Right renal pelvis (tissue), 4 donors: Measurements from ENCODE around the gene RASSF4. TPM values are rescaled to one million over a fixed set of nuclear protein-coding genes. Genes with fewer than 3 reads are reported as not detected.
"Not testable (repeated sequence)": the region's sequence is repeated elsewhere in the genome, so short reads cannot be mapped to it uniquely, and the experiment has no call there.

Source experiments
- DNase-seq, 4 donors: peaks; one replicate each; pipeline ENCODE4 v3.0.0-alpha.2; 2013; ENCODE audit warnings: low read depth in 4 of 4, low spot score in 3 of 4, missing footprints in 1 of 4
- polyA plus RNA-seq, 4 donors: library from polyadenylated mRNA; unstranded; fragments of 120-200 nt; gene quantifications; one replicate each; pipeline ENCODE4 v1.2.1, GENCODE V29; 2013; ENCODE audit not compliant: insufficient read length in 4 of 4

The RASSF4 gene
- polyA plus RNA-seq, 4 donors, result 22.9 to 32.3 (median 29.6) TPM

DNA sequence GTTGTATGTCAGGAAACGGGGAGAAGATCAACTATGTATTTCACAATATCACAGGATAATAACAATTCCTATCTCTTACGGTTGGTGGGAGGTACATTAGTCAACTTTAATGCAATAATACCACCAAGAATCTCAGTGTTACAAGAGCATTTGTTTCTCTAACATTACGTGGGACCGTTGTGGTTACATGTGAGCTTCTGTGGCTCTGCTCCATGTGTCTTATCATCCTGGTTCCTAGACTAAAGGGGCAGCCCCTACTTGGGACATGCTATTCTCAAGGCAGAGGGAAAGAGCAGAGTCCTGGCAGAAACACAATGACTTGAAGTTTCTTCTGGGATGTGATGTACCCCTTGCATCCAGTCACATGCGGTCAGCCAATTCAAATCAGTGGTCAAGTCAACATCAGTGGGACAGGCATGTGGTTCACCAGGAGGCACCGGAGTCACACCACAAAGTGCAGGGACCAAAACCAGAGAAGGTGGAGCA lies 38.6 kb downstream of the RASSF4 start:
- DNase-seq, result no peak

DNA sequence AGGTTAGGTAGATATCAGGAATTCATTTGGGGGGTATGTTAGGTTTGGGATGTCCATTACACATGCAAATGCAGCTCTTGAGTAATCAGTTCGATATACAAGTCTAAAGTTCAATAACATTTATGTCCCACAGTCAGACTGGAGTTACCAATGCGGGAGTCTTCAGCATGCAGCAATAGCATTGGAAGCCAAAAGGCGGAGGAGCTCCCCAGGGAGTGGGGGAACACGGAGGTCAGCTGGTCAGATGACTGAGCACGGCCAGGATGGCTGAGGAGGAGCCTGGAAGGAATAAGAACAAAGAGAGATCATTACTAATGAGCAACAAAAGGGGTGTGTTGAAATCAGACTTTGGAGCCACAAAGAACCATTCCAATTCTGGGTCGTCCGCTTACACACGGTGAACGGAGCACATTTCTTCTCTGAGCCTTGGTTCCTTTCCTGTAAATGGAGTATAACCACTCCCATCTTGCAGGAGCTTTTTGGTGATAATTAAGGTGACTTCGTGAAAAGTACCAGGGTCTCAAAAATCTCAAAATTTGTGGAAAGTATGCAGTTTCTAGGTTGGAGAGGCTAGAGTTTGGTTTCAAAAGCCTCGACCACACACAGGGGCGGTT lies 40.6 kb downstream of the RASSF4 start:
- peak in 1 of 4 donors; percentile 38 for DNase-seq

DNA sequence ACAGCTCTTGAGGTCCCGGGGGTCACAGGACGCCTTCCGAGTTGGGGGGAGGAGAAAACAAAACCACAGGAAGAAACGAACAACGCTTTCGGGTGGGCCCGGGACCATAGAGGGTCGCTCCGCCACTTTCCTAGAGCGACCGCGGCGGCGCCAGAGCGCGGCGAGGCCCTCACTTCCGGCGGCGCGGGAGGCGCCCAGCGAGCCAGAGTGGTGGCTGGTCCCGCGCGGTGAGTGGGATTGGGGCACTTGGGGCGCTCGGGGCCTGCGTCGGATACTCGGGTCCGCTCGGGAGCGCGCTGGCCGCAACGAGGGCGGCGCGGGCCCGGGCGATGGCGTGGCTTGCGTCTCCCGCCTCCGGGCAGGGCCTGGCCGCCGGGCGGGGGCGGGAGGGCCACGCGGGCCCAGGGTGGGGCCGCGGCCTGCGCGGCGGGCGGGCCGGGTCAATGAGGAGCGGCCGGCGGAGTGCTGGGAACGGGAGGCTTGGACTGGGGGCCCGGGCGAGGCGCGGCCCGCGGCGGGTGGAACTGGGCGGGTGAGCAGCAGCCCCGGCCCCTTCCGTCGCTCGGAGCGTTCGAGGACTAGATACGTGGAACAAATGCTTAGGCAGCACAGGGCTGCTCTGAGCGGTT lies 41.3 kb downstream of the RASSF4 start, which contains the start of gene ZNF22:
ZNF22 (plus strand) TSS at position 172 of the 629 bp plus-strand sequence. CDS start 2,446 bp downstream, outside the sequence.
- peak; percentile 72 to 77 (median 74) for DNase-seq

DNA sequence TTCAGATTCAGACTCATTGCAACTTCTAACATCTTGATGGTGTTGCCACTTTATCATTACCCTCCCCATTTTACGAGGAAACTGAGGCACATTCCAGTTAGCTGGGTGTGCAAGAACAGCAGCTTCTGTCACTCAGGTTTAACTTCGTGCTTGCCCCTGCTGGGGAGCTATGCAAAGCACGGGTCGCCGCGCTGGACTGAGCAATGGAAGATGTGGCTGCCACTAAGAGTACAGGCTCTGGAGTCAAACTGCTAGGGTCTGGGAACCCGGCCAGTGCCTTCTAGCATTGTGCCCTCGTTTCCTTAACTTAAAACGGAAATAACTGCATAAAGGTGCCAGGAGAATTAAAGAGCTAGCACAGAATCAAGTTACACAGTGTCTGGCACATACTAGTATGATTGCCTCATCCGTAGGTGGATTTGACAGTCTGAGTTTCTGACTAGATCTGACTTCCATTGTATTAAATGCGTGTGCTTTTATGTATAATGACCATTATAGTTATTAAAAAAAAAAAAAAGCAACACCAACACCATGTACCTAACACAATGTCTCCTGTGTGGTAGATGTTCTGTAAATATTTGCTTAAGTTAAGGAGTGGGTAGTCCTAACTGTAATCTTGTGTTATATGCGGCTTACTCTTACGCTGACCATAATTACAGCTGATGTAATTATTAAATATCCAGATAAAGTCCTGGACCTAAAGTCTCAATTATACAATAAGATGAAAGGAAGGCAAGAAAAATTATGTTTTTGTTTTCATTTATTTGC lies 42.0 kb downstream of the RASSF4 start:
- peak in 2 of 4 donors; percentile 38 to 65 for DNase-seq

DNA sequence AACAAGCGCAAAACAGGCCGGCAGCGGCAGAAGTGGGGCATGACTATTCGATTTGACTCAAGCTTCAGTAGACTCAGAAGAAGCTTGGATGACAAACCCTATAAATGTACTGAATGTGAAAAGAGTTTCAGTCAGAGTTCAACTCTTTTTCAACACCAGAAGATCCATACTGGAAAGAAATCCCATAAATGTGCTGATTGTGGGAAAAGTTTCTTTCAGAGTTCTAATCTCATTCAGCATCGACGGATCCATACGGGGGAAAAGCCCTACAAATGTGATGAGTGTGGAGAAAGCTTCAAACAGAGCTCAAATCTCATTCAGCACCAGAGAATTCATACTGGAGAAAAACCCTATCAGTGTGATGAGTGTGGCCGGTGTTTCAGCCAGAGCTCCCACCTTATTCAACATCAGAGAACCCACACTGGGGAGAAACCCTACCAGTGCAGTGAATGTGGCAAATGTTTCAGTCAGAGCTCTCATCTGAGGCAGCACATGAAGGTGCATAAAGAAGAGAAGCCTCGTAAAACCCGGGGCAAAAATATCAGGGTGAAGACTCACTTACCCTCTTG lies 43.9 kb downstream of the RASSF4 start:
- no peak for DNase-seq

DNA sequence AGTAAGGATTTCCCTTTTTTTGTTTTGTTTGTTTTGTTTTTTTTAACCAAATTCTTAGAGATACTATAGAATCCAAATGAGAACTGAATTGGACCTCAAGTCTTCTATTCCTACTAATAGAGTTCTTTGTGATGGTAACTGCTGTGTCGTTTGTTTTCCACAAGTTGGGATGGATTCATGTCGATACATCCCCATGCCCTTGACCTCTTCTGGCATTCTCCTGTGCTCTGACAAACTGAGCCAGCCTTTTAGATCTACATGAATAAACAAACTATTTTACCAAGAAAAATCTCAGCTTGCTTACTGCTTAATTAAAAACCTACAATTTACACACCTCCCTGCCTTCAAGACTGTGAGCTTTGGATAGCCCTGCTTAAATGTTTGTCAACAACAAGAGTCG lies 45.1 kb downstream of the RASSF4 start:
- no peak for DNase-seq

DNA sequence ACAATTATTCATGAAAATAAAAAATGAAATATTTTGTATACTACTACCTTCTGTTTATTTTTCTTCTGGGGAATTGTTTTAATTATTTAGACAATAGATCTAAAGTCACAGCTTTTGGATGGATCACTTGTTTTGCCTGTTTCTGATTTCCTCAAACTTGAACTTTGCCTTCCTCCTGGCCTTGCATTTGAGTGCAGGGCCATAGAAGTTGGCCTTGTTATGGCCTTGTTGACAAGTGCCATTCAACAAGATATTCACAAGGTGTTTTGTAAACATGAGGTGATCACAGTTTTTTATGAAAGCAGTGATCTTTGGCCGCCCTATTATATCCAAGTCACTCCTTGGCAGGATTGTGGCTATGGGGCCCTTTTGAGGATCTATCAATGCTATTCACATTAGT lies 45.7 kb downstream of the RASSF4 start:
- no peak for DNase-seq

DNA sequence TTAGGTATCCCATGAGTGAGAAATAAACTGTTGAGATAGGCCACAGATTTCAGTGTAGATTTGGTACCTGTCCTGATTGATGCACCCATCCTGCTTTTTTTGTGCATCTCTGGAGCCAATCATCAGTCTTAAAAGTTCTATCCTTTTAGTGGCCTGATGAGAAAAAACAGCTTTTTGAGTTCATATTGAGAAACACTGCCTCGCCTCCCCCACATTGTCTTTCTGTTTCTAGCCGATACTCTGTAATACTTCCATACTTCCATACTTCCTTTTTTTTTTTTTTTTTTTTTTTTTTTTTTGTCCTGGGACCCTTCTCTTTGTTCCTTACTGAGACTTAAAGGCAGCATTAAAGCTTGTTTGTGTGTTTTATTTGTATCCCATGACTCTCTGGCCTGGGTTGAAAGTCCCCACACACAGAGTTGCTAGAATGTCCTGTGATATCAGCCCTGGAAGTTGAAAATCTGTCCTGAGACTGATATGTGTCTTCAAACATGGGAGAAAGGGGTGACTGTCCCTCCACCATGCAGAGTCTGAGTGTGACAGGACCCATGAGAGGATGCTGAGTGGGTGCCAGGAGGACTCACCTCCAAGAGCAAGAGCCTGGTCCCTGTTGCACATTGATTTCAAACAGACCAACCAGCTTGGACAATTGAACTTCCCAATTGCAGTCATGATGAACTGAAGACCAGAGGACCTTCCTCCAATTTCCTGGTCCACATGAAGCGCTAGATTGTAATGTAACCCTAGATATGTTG lies 46.9 kb downstream of the RASSF4 start:
- DNase-seq, result no peak

DNA sequence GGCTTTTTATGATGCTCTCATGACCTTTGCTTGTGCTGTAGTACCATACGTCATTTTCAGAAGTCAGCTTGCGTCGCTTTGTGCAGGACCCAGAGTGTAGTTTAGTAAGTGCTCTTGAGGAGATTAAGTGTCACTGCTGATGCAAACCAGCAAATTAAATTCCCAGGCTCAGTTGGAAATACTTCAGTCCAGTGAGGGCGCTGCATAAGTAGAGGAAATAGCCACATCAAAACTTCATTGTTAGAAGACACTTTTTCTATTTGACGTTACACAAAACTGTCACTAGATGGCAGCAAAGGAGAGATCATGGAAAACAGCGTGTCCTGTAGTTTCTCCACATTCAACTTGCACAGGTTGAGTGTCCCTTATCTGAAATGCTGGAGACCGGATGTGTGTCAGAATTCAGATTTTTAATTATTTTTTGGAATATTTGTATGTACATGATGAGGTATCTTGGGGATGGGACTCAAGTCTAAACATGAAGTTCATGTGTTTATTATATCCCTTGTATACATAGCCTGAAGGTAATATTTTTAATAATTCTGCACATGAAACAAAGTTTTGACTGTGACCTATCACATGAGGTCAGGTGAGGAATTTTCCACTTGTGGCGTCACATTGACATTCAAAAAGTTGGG lies 49.0 kb downstream of the RASSF4 start:
- DNase-seq, result peak; percentile 76 to 89 (median 86)

DNA sequence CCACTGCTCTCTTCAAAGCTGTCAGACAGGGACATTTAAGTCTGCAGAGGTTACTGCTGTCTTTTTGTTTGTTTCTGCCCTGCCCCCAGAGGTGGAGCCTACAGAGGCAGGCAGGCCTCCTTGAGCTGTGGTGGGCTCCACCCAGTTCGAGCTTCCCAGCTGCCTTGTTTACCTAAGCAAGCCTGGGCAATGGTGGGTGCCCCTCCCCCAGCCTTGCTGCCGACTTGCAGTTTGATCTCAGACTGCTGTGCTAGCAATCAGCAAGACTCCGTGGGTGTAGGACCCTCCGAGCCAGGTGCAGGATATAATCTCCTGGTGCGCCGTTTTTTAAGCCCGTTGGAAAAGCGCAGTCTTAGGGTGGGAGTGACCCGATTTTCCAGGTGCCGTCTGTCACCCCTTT lies 55.0 kb downstream of the RASSF4 start:
- DNase-seq, result not testable (repeated sequence)

DNA sequence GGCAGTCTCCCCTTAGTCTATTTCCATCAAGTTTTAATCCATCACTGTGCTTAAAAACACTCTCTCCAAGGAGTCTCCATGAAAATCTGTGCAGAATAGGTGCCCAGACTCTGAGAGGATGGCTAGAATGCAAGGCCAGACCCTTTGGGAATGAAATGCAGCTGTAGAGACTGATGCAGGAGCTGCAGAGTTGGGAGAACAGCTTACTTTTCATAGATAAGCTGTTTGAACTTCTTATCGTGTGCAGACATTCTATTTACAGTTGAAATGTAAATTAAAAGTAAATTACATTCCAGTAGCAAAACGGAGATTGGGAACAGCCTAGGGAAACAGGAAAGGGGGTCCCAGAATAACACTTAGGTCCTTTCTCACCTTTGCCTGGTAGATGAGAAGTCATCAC lies 56.0 kb downstream of the RASSF4 start:
- DNase-seq, result no peak

DNA sequence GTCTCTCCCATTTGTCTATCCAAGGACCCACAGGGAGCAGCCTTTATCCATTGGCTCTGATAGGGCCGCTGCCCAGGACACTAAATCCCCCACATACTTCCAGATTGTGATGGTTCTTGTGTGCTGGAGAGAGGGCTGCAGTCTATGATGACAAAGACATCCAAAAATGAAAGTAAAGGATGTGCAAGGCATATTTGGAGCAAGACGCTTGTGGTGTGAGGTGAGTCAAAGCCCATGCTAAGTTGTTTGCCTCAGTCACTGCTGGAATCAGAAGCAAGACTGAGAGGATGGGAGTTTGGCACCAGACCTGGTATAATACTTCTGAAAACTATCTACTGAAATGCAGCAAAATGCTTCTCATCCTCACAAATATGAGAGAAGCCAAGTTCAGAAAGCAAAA lies 63.8 kb downstream of the RASSF4 start:
- DNase-seq, result no peak

DNA sequence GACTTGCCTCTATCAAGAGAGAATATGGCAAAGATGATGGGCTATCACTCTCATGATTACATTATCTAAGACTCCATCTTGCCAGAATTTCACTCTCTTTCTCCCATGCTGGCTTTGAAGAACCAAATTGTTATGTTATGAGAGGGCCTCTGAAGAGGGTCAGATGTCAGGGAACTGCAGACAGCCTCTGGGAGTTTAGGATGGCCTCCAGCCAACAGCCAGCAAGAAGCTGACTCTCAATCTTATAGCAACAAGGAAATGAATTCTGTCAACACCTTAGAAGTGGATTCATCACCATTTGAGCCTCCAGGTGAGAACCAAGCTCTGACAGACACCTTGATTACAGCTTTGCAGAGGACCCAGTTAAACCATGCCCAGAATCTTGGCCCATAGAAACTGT lies 74.7 kb downstream of the RASSF4 start:
- no peak for DNase-seq

DNA sequence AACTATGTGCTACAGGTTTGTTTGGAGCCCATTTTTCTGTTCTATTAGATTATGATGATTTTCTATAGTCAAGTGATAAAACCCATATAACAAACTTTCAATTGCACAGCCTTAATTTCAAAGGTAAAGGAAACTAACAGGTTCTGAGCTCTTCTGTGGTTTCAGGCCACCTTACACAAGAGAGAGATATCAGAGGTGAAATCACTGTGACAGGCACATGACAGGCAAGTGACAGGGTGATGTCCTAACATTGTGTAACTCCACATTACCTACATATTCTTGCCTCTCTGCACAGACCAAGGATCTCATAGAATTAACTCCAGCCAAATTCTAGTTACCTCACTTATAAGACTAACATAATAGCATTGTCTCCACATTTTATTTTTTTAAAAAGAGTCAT lies 76.1 kb downstream of the RASSF4 start:
- no peak for DNase-seq

DNA sequence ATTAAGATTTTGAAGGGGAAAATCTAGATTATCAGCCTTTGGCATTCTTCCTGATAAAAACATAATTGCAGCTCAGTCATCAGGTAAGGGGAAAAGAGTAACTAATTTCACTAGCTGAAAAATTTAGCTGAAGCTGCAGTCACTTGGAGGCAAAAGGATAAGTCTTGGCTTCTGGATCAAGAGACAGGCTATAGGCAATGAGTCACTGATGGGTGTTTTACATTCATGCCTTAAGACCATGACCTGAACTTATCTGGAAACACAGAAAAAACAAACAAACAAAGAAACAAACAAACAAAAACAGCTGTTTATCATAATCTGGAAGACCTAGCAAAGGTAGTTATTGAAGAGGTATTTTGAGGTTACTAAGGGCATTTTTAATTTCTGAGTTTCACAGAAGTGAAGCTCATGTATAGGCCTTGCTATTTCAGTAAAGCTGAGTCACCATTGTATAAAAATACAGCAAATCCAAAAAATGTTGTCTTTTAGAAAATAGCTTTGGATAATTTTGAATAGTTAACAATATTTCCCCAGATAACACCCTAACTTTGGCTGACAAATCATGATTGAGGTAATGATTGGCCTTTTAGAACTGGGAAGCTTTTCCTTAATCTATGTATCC lies 81.4 kb downstream of the RASSF4 start:
- no peak for DNase-seq

DNA sequence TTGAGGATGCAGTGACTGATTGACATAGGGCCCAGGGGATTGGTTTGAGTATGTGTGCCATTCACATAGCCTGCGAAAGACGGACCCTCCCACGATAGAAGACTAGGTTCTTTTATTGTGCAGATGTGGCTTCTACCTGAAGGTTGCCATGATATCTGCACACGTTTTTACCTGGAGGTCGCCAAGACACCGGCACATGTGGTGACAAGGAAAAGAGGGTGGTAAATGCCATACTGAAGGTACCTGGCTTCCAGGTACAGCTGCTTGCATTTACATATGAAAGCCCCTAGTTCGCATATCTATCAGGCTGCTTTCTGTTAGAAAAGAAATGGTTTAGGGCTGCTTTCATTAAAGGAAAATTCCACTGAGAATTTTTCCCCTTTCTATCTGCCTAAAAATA lies 84.7 kb downstream of the RASSF4 start:
- no peak for DNase-seq
